Hematopoietic multipotent progenitor cell treated with erythropoietin and hydrocortisone succinate and interleukin-3 and kit ligand, for 17 days (in vitro differentiated cells): ENCODE measurements around the gene MAML3.

Experiments
- DNase-seq: peaks from one replicate; pipeline ENCODE4 v3.0.0-alpha.2; 2015; ENCODE audit warnings: low spot score

MAML3 gene

GRCh38 chr4:139900964-139901376 is 253.0 kb downstream of the MAML3 start:
- DNase-seq: no peak

GRCh38 chr4:139899346-139899745 is 254.6 kb downstream of the MAML3 start:
- no peak for DNase-seq

- DNase-seq: no peak
Observed at GRCh38 chr4:139898293-139898692, 255.7 kb downstream of the MAML3 start.

- DNase-seq: no peak
Observed at GRCh38 chr4:139896091-139896604, 257.8 kb downstream of the MAML3 start.

GRCh38 chr4:139893801-139894200 is 260.2 kb downstream of the MAML3 start:
- no peak for DNase-seq

GRCh38 chr4:139892973-139893736 is 260.8 kb downstream of the MAML3 start:
- DNase-seq: no peak

GRCh38 chr4:139890816-139891215 is 263.2 kb downstream of the MAML3 start:
- DNase-seq: no peak

GRCh38 chr4:139889901-139890300 is 264.1 kb downstream of the MAML3 start:
- DNase-seq: no peak

GRCh38 chr4:139889264-139889663 is 264.7 kb downstream of the MAML3 start:
- no peak for DNase-seq

GRCh38 chr4:139887962-139888735 is 265.8 kb downstream of the MAML3 start:
- no peak for DNase-seq

- no peak for DNase-seq
Observed at GRCh38 chr4:139887376-139887802, 266.6 kb downstream of the MAML3 start.

GRCh38 chr4:139886798-139887197 is 267.2 kb downstream of the MAML3 start:
- no peak for DNase-seq

- DNase-seq: no peak
Observed at GRCh38 chr4:139884438-139884837, 269.5 kb downstream of the MAML3 start.

GRCh38 chr4:139880841-139881240 is 273.1 kb downstream of the MAML3 start:
- DNase-seq: no peak

GRCh38 chr4:139878050-139878449 is 275.9 kb downstream of the MAML3 start:
- no peak for DNase-seq

- no peak for DNase-seq
Observed at GRCh38 chr4:139876337-139876941, 277.5 kb downstream of the MAML3 start.

- no peak for DNase-seq
Observed at GRCh38 chr4:139875411-139875825, 278.6 kb downstream of the MAML3 start.

- DNase-seq: no peak
Observed at GRCh38 chr4:139873111-139873860, 280.7 kb downstream of the MAML3 start.

GRCh38 chr4:139872274-139872673 is 281.7 kb downstream of the MAML3 start:
- no peak for DNase-seq

GRCh38 chr4:139869810-139870209 is 284.2 kb downstream of the MAML3 start:
- DNase-seq: no peak

- DNase-seq: no peak
Observed at GRCh38 chr4:139866276-139866962, 287.6 kb downstream of the MAML3 start.
